Measurements from ENCODE around the gene SLIT1.

DNA sequence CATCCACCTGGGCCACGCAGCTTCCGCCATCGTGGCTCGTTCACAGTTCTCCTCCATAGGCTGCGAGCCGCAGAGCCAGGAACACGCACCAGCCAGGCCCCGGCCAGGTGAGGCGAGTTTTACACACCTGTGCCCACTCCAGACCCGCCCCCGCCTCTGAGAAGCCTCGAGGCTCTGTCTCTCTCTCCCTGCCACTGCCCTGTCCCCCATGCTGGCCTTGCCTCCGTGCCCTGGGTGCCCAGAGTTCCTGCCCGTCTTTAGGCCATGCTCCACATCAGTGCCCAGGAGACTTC is 142.2 kb downstream of the SLIT1 start:
- TF ChIP-seq, protein P1, sequence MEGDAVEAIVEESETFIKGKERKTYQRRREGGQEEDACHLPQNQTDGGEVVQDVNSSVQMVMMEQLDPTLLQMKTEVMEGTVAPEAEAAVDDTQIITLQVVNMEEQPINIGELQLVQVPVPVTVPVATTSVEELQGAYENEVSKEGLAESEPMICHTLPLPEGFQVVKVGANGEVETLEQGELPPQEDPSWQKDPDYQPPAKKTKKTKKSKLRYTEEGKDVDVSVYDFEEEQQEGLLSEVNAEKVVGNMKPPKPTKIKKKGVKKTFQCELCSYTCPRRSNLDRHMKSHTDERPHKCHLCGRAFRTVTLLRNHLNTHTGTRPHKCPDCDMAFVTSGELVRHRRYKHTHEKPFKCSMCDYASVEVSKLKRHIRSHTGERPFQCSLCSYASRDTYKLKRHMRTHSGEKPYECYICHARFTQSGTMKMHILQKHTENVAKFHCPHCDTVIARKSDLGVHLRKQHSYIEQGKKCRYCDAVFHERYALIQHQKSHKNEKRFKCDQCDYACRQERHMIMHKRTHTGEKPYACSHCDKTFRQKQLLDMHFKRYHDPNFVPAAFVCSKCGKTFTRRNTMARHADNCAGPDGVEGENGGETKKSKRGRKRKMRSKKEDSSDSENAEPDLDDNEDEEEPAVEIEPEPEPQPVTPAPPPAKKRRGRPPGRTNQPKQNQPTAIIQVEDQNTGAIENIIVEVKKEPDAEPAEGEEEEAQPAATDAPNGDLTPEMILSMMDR (IDR thresholded peaks at IDR 0.05), result no peak
- no peak for TF ChIP-seq POLR2A (IDR thresholded peaks at IDR 0.05)
